Colonic mucosa (tissue), 4 donors: ENCODE results near the gene SUFU. TPM values are rescaled to one million over a fixed set of nuclear protein-coding genes. Genes with fewer than 3 reads are reported as not detected.
A peak's percentile ranks its signal among the peaks of the same experiment; 100 is the strongest.

Experiments
- DNase-seq: peaks from one replicate; pipeline ENCODE4 v3.0.0-alpha.2; 2020
- H3K27ac ChIP-seq: fragments of 200-600 bp; one replicate; pipeline ENCODE4 v1.8.0; 2021
- H3K27me3 ChIP-seq: fragments of 200-600 bp; one replicate; pipeline ENCODE4 v1.8.0; 2021
- H3K36me3 ChIP-seq: fragments of 200-600 bp; one replicate; pipeline ENCODE4 v1.8.0; 2021
- H3K4me1 ChIP-seq: fragments of 200-600 bp; one replicate; pipeline ENCODE4 v1.8.0; 2021; ENCODE audit warnings: mild to moderate bottlenecking
- H3K4me3 ChIP-seq: fragments of 200-600 bp; one replicate; pipeline ENCODE4 v1.8.0; 2021
- H3K9ac ChIP-seq, 2 donors: one replicate each; pipeline ENCODE4 v1.7.0; 2013; ENCODE audit warnings: control low read depth in 2 of 2, low read depth in 2 of 2, low read length in 2 of 2
- H3K9me3 ChIP-seq: fragments of 200-600 bp; one replicate; pipeline ENCODE4 v1.8.0; 2021
- intact Hi-C: fragments of 100-400 bp; cut with DNase I; formaldehyde crosslinking; loops from one replicate; pipeline ENCODE4 v1.14.1; 2022
- total RNA-seq, 2 donors: library from RNA; stranded (reverse); fragmentation: NEBNext Ultra II Directional in 1 of 2; extraction: Animal tissue kit (Norgen Biotek cat#: 25700) in 1 of 2; gene quantifications; one replicate each; pipeline ENCODE4 v1.2.1, GENCODE V29; 2021
- TF ChIP-seq, protein P1 (sequence below): fragments of 200-600 bp; IDR thresholded peaks from one replicate; pipeline ENCODE4 v1.8.0; 2022; ENCODE audit warnings: antibody characterized with exemption, mild to moderate bottlenecking
- donor health status: healthy.
- donor health status: DM: no; HTN: no; CAD: no.
- donor health status: DM: no; HTN: no; CAD: no.

The SUFU gene
- total RNA-seq, 2 donors from 2014 or later: 7.6 to 8.6 TPM

DNA sequence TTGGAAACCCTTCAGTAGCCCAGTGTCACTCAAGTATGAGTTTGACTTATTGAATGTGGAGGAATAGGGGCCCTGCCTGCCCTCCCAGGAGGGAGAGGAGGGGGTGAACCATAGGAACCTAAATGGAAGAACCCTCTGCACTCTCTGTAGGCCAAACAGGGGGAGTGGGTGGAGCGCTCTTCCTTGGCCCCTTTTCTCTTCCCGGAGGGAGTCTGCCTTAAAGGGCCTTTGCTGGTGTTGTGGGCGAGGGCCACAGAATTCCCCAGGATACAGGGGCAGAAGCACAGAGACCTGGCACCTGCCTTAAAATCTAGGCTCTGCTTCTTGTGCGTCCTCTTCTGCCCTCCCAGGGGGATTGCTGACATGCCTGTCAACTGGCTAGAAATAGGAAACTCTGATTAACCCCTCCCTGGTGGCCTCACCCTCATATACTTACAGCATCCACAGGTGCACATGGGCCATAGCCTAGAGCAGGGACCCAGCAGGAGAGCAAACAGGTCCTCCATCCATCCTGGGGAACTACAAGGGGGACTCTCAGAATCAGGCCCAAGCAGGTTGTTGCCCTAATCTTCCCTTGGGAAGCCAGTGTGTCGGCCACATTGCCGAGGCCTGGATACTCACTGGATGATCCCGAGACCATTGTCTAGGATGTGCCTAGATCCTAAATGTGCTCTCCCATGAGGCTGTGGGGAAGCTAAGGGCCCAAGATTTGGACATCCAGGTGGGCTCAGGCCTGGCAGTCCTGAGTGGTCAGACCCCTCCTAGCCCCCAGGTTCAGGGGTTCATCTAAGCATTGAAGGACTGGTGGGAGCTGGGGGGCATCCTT lies 143.9 kb downstream of the SUFU start:
- DNase-seq: no peak
- peak overlapping the region; percentile 99 for H3K27ac ChIP-seq
- H3K9ac ChIP-seq: peak overlapping the region; percentile 60 to 100
- peak overlapping the region; percentile 86 for H3K4me3 ChIP-seq
- H3K36me3 ChIP-seq: no peaks in the 10 kb centered on the region
- H3K4me1 ChIP-seq: peaks cover 35% of the 10 kb centered on the region
- no peaks in the 10 kb centered on the region for H3K9me3 ChIP-seq
- intact Hi-C loops: no loop called here
- no peaks in the 10 kb centered on the region for H3K27me3 ChIP-seq
- TF ChIP-seq, protein P1, sequence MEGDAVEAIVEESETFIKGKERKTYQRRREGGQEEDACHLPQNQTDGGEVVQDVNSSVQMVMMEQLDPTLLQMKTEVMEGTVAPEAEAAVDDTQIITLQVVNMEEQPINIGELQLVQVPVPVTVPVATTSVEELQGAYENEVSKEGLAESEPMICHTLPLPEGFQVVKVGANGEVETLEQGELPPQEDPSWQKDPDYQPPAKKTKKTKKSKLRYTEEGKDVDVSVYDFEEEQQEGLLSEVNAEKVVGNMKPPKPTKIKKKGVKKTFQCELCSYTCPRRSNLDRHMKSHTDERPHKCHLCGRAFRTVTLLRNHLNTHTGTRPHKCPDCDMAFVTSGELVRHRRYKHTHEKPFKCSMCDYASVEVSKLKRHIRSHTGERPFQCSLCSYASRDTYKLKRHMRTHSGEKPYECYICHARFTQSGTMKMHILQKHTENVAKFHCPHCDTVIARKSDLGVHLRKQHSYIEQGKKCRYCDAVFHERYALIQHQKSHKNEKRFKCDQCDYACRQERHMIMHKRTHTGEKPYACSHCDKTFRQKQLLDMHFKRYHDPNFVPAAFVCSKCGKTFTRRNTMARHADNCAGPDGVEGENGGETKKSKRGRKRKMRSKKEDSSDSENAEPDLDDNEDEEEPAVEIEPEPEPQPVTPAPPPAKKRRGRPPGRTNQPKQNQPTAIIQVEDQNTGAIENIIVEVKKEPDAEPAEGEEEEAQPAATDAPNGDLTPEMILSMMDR: no peak

DNA sequence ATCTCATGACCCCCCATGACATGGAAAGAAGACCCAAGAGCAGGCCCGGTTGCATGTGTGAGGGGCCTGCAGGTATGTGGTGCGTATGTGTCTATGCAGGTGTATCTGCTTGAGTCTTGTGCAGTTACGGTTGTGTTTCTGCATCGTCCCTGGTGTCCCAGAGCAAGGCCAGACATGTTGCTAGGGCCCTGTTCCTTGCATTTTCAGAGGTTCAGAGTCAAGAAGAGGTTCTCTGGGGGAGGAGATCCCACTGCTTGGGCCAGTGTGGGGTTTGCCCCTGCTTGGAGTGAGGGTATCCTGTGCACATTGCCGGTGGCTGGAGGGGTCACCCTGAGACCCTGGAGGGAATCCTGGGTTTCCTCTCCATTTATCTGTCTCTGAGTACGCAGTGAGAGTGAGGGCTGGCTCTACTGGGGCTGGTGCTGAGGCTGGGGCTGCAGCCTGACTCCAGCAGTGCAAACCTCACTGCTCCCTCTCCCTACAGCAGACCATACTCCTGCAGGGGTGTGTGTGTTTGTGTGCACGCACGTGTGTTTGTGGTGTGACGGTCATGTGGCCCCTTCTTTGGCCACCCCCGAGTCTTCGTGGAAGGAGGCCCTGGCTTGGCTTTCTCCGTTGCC lies 144.6 kb downstream of the SUFU start:
- H3K4me3 ChIP-seq: peak overlapping the region; percentile 5
- peaks cover 35% of the 10 kb centered on the region for H3K4me1 ChIP-seq
- TF ChIP-seq, protein P1: no peak
- intact Hi-C loops: no loop called here
- H3K9ac ChIP-seq: peak overlapping the region; percentile 31 to 100
- peak overlapping the region; percentile 11 for H3K27ac ChIP-seq
- H3K27me3 ChIP-seq: no peaks in the 10 kb centered on the region
- no peaks in the 10 kb centered on the region for H3K36me3 ChIP-seq
- H3K9me3 ChIP-seq: no peaks in the 10 kb centered on the region
- DNase-seq: no peak

DNA sequence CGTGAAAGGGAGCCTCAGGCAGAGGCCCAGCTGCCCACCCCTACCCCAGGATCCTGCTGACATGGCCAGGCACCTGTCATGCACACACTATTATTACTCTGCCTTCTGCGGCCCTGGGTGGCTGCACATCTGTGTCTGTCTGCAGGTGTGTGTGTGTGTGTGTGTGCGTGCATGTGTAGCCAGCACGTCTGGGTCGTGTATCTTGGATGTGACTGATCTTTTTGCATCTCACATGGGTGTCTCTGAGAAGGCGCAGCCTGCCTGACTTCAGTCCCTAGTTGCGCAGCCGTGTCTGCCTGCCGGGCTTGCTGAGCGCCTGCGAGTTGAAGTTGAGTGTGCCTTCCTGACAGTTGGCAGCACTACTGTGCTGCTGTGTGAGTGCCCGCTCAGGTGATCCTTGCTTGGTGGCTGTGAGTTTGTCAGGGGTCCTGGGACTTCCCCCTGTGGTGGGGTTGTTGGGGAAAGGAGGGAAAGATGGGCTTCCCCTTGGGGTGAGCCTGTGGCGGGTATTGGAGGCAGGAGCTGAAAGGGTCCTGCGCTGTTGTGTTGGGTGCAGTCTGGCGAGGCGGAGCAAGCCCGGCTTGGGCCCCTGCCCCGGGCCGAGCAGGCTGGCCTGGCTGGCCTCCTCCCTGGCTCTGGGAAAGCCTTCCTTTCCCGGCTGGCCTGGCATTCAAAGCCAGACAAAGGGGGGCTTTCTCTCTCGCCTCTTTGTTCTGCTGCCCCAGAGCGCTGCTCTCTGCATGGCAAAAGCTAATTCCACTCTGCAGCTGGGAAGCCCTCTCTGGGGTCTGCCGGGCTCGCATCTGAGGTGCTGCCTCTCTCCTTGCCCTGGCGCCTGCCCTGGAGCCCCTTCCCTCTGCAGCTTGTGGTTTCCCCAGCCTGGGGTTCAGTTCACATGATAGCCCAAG lies 145.4 kb downstream of the SUFU start:
- no peaks in the 10 kb centered on the region for H3K9me3 ChIP-seq
- TF ChIP-seq, protein P1: no peak
- DNase-seq: no peak
- H3K9ac ChIP-seq: peak overlapping the region; percentile 12 to 100
- peaks cover 35% of the 10 kb centered on the region for H3K4me1 ChIP-seq
- H3K36me3 ChIP-seq: no peaks in the 10 kb centered on the region
- intact Hi-C loops: no loop called here
- H3K4me3 ChIP-seq: peak overlapping the region; percentile 5
- peak overlapping the region; percentile 11 for H3K27ac ChIP-seq
- H3K27me3 ChIP-seq: no peaks in the 10 kb centered on the region

DNA sequence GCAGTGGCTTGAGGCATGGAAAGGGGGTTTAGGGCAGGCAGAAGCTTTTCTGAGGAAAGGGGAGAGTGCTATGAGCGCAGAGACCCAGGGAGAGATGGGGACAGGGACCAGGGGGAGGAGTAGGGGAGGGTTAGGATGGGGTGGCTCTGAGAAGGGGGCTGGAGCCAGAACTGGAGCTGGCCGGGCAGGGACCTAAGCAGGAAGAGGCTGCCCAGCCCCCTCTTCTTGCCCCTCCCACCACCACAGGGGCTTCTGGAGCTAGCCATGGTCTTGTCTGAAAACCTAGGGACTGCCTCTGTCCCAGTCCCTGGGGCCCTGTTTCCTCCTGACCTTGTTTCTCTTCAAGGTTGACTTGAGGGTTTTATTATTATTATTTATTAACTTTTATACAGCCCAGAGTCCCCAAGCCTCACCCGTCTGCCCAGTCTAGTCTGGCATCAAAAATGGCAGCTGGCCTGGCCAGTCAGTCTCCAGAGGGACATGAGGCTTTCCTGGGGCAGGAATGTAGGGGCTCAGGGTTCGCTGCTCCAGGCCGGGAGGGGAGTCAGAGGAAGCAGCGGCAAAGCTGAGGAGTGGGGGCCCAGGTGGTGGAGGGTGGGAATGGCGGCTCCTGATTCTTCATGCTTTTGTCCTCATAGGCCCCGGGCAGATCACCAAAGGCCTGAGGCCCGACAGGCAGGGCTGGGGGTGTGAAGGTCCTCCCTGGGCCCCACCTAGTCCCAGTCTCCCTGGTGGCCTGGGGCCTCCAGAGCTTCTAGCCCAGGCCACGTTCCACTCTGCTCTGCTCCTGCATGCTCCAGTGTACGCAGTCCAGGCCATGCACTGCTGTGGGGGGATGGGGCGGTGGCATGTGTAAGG lies 146.3 kb downstream of the SUFU start:
- peak overlapping the region; percentile 12 to 100 for H3K9ac ChIP-seq

More for the DNA sequence above, 146.3 kb downstream of the SUFU start:
- Histone ChIP-seq H3K4me1 (peaks cover 35% of the 10 kb centered on the region), H3K27ac (peak overlapping the region; percentile 11), H3K4me3 (peak overlapping the region; percentile 5), H3K9me3 (no peaks in the 10 kb centered on the region), H3K27me3 (no peaks in the 10 kb centered on the region), H3K36me3 (no peaks in the 10 kb centered on the region)
- no peak for DNase-seq
- intact Hi-C loops: no loop called here
- TF ChIP-seq, protein P1: no peak
